Natural killer cell (primary cell): ENCODE measurements around the gene TMSB4X. TPM values are rescaled to one million over a fixed set of nuclear protein-coding genes. Genes with fewer than 3 reads are reported as not detected.

Experiments used
- ATAC-seq, 3 donors: fragments of 150-1000 bp in 2 of 3; fragments of 200-7000 bp in 1 of 3; cut with Tn5 transposase; 1 replicate in 1 of 3; 2 replicates in 2 of 3; pipeline ENCODE4 v1.10.0; 2021; ENCODE audit warnings: mild to moderate bottlenecking in 2 of 3, moderate library complexity in 2 of 3
- DNase-seq, 2 donors: peaks; one replicate each; pipeline versions ENCODE4 v3.0.0 to v3.0.0-alpha.2; 2013 to 2021; ENCODE audit warnings: mixed read lengths in 1 of 2
- H3K27ac ChIP-seq: one replicate; pipeline ENCODE4 v1.5.1; 2013; ENCODE audit warnings: mild to moderate bottlenecking, low read length
- H3K27me3 ChIP-seq: one replicate; pipeline ENCODE4 v1.6.1; 2013; ENCODE audit warnings: low read length; ENCODE audit not compliant: control insufficient read depth, insufficient read depth
- H3K36me3 ChIP-seq: one replicate; pipeline ENCODE4 v1.6.1; 2013; ENCODE audit warnings: low read length; ENCODE audit not compliant: control insufficient read depth, insufficient read depth
- H3K4me1 ChIP-seq: one replicate; pipeline ENCODE4 v1.6.1; 2013; ENCODE audit warnings: low read length; ENCODE audit not compliant: control insufficient read depth, insufficient read depth
- H3K4me3 ChIP-seq: one replicate; pipeline ENCODE4 v1.5.1; 2013; ENCODE audit warnings: low read length
- H3K9me3 ChIP-seq: one replicate; pipeline ENCODE4 v1.6.1; 2013; ENCODE audit warnings: low read length; ENCODE audit not compliant: control insufficient read depth, insufficient read depth
- H3K27ac Mint-ChIP-seq, 2 donors: one replicate each; pipeline ENCODE4 v1.8.0; 2022; ENCODE audit warnings: mild to moderate bottlenecking in 2 of 2, mixed read lengths in 2 of 2, moderate library complexity in 1 of 2
- H3K27me3 Mint-ChIP-seq, 2 donors: one replicate each; pipeline ENCODE4 v1.8.0; 2022; ENCODE audit warnings: low read depth in 2 of 2, mixed read lengths in 2 of 2
- H3K36me3 Mint-ChIP-seq: one replicate; pipeline ENCODE4 v1.8.0; 2022; ENCODE audit warnings: mixed read lengths
- H3K4me1 Mint-ChIP-seq, 2 donors: one replicate each; pipeline ENCODE4 v1.8.0; 2022; ENCODE audit warnings: mixed read lengths in 2 of 2
- H3K4me3 Mint-ChIP-seq: one replicate; pipeline ENCODE4 v1.8.0; 2022; ENCODE audit warnings: mild to moderate bottlenecking, moderate library complexity, mixed read lengths
- H3K9me3 Mint-ChIP-seq, 2 donors: one replicate each; pipeline ENCODE4 v1.8.0; 2022; ENCODE audit warnings: mixed read lengths in 2 of 2
- CTCF ChIP-seq: fragments of 200-600 bp; IDR thresholded peaks from one replicate; pipeline ENCODE4 v1.8.0; 2022; ENCODE audit warnings: antibody characterized with exemption
- WGBS: methylation state at CpG from one replicate; pipeline ENCODE4 v1.1.7; 2013; ENCODE audit warnings: missing lambda C conversion rate; ENCODE audit not compliant: insufficient coverage; 5-methylcytosine and 5-hydroxymethylcytosine counted together
- intact Hi-C: fragments of 100-400 bp; cut with micrococcal nuclease; formaldehyde crosslinking; loops from one replicate; pipeline ENCODE4 v1.14.2; 2022
- total RNA-seq, 4 donors: library from RNA; stranded (reverse); fragments of 120-200 nt in 1 of 4; gene quantifications; one replicate each; pipeline versions ENCODE4 v1.2.3 to v1.2.4, GENCODE V29; 2013 to 2022

Gene TMSB4X
- total RNA-seq, 3 donors from 2014 or later (not counting 1 experiment from before 2014, with no cell fraction given) = 5,049 to 6,005 (median 5,892) TPM

GRCh38 chrX:12981880-12982279 lies 7.0 kb downstream of the TMSB4X start:
- Histone ChIP-seq H3K9me3 (no peaks in the 10 kb centered on the region), H3K36me3 (peaks cover 9% of the 10 kb centered on the region), H3K27ac (peak overlapping the region; percentile 37), H3K4me3 (no peak overlapping the region), H3K27me3 (no peaks in the 10 kb centered on the region), H3K4me1 (peaks cover 56% of the 10 kb centered on the region)
- H3K9me3 Mint-ChIP-seq = peaks cover 0 to 4% of the 10 kb centered on the region in 2 donors
- H3K4me1 Mint-ChIP-seq = peaks cover 67 to 83% of the 10 kb centered on the region in 2 donors
- H3K27ac Mint-ChIP-seq = peak overlapping the region; percentile 9 to 83
- H3K36me3 Mint-ChIP-seq = peaks cover 18% of the 10 kb centered on the region
- 0% methylated on average over 1 of the region's 3 CpGs for WGBS
- peaks cover 0 to 5% of the 10 kb centered on the region in 2 donors for H3K27me3 Mint-ChIP-seq
- H3K4me3 Mint-ChIP-seq = peak overlapping the region; percentile 49
- no peak for TF ChIP-seq CTCF
- intact Hi-C loops = no loop called here
- ATAC-seq (peak in 1 of 3 donors; percentile 25), DNase-seq (peak in 1 of 2 donors; percentile 66)

GRCh38 chrX:12984603-12985319 lies 9.9 kb downstream of the TMSB4X start:
- Mint-ChIP-seq H3K9me3 (peaks cover 0 to 4% of the 10 kb centered on the region in 2 donors), H3K27me3 (peaks cover 0 to 9% of the 10 kb centered on the region in 2 donors), H3K4me3 (peak overlapping the region; percentile 74), H3K27ac (peak overlapping the region; percentile 75 to 83), H3K4me1 (peaks cover 51 to 58% of the 10 kb centered on the region in 2 donors), H3K36me3 (no peaks in the 10 kb centered on the region)
- Histone ChIP-seq H3K9me3 (no peaks in the 10 kb centered on the region), H3K4me3 (no peak overlapping the region), H3K36me3 (no peaks in the 10 kb centered on the region), H3K27me3 (no peaks in the 10 kb centered on the region), H3K4me1 (peaks cover 49% of the 10 kb centered on the region), H3K27ac (peak overlapping the region; percentile 69)
- ATAC-seq = peak; percentile 77 to 83 (median 82)
- intact Hi-C loops = loop anchor here (5.0 kb wide), 1 partner anchor 32 kb away; no protein-coding TSS in a partner anchor
- TF ChIP-seq CTCF = no peak
- DNase-seq = peak; percentile 26 to 75
- 4% methylated on average over 4 of the region's 5 CpGs for WGBS

- intact Hi-C loops = loop anchor here (5.0 kb wide), 1 partner anchor 33 kb away; no protein-coding TSS in a partner anchor
- no peak for DNase-seq
- Mint-ChIP-seq H3K27me3 (peaks cover 0 to 9% of the 10 kb centered on the region in 2 donors), H3K4me3 (peak overlapping the region; percentile 74), H3K27ac (peak overlapping the region; percentile 75 to 83), H3K36me3 (no peaks in the 10 kb centered on the region), H3K9me3 (peaks cover 0 to 4% of the 10 kb centered on the region in 2 donors), H3K4me1 (peaks cover 50 to 55% of the 10 kb centered on the region in 2 donors)
- no CpG with 5 or more reads among the region's 1 CpG for WGBS
- ATAC-seq = peak; percentile 16 to 70 (median 56)
- Histone ChIP-seq H3K27me3 (no peaks in the 10 kb centered on the region), H3K9me3 (no peaks in the 10 kb centered on the region), H3K27ac (peak overlapping the region; percentile 69), H3K4me3 (no peak overlapping the region), H3K36me3 (no peaks in the 10 kb centered on the region), H3K4me1 (peaks cover 43% of the 10 kb centered on the region)
- no peak for TF ChIP-seq CTCF
These were observed 10.4 kb downstream of the TMSB4X start for GRCh38 chrX:12985331-12985730.
